Stimulated activated CD4-positive, alpha-beta T cell treated with anti-CD3 and anti-CD28 coated beads, TNF-alpha, amount 100 ng/mL, for 4 hours (primary cell): ENCODE results near the gene ZNF385A.

Source experiments
- DNase-seq, 3 experiments: peaks; one replicate each; pipeline ENCODE4 v3.0.0-alpha.2; 2020; ENCODE audit warnings: low read depth in 3 of 3

The ZNF385A gene

GRCh38 chr12:54373649-54374561 lies 10.6 kb downstream of the ZNF385A start:
- DNase-seq = no peak

GRCh38 chr12:54372113-54372806 lies 12.3 kb downstream of the ZNF385A start:
- DNase-seq = no peak

DNA sequence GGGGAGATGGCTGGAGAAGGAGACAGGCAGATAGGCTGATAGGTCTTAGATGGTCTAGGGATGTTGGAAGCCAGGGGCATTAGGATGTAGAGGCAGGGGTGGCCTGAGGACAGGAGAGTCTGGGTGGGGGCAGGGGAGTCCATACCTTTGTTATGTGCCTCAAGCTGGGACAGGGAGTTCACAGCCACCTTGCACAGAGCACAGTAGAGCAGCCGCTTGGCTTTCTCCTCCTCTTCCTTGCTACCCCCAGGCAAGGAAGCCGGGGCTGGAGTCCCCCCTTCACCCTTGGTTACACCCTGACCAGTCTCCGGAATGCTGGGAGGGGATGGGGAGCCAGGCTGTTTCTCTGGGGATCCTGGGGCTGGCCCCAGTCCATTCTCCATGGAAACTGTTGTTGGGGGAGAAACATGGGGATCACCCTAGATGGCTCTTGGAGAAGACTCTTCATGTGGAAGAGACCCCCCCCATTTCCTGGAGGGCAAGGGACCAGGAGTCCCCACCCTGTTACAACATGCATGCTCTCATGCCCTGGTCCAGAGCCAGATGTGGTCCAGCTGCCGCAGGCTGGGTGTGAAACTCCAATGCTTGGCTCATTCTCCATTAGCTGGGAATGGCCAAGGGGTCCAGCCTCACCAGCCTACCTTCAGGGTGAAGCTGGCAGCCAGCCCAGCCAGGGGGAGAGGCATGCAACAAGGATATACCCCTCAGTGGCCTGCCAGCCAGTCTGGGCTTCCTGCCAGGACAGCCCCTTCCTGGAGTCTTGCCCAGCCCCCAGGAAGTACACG lies 13.0 kb downstream of the ZNF385A start:
- DNase-seq = no peak

DNA sequence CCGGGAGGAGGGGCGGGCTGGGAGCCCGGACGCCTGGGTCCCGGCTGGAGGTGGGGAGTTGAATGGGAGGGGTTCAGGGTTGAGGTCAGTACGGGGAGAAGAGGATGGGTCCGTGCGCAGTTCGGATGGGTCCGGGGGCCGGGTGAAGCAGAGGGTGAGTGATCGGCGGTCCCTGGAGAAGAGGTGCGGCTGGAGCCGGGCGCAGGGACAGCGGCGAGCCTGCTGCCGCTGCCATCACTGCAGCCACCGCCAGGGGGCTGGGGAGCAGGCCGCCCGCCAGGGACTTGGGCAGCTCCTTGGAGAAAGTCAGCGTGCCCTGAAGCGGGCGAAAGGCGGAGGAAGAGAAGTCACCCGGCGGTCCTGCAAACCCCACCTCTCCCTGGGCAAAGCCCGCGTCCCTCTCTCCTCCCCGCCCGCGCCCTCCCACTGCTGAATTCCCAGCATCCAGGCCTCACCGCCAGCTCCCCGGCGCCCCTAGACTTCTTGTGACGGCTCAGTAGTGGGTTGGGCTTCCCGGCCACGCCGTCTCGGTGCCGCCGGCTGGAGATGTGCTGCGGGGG lies 14.3 kb downstream of the ZNF385A start:
- no peak for DNase-seq

DNA sequence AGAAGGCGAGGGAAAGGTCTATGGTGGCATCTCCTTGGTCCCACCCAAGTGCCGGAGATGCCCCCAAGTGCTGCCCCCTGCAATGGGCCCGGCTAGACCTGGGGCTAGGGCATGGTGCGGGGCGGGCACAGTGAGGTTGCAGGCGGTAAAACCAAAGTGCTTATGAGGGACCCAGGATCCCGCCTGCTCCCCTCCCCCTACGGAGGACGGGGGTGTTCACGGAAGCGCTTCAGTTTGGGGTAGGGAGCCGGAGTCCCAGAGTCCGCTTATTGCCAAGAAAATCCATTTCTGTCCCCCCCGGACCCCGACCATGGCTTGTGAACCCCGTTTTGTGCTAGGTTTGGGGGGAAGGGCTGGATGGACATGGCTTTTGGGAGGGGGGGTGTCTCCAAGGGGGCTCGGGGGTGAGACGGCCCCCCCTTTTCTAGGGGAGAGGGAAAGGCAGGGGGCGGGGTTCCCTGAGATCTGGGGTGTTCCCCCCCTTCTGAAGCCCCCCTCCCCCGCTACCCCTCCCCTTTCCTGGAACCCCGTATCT lies 14.9 kb downstream of the ZNF385A start:
- DNase-seq = no peak

GRCh38 chr12:54368709-54369596 lies 15.6 kb downstream of the ZNF385A start:
- DNase-seq = peak; percentile 80 to 87 (median 82)

DNA sequence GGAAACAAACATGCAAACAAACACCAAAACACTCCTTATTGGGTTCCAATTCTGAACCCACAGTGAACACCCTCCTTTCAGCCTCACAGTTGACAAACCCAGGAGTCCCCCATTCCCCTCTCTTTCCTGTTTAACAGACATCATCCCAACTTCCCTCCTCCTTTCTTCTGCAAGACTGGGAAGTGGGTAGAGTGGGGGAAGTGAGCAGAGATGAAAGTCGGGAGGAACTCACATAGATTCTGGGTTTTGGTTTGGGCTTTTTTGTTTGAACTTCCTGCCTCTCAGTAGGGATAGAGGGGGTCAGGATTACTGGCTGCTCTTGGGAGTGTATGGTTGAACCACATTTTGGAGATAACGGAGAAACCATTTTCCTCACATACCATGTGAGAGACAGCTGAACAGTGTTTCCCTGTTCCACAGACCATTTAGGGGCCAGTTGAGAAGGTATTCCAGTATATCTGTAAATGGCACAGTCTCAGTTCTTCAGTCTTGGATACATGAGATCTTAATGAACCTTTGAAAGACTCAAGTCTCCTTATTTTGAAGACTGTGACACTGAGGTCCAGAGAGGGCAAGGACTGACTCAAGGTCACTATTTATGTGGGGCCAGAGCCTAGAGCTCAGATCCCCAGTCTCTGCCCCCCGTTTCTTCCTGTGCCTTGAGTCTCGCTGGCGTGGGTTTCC lies 16.4 kb downstream of the ZNF385A start:
- DNase-seq = no peak

DNA sequence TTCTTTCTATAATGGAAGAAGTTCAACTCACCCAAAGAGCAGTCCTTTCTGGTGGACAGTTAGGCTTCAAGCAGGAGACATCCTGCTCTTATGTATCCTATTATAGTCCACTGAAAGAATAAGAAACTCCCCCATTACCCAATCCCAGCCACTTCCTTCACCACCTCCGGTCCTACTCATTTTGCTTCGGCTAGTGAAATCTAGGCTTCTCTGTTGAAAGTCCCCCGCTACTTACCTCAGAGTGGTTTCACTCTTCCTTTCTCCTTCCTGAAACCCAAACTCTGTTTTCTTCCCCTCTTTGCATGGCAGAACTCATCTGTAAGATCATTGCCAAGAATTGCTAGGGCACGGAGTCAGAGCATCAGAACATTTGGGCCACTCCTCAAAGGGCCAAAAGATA lies 20.1 kb downstream of the ZNF385A start, which contains the start of gene GPR84:
Gene GPR84 (minus strand): TSS at position 74 of the 400 bp plus-strand sequence. CDS start 635 bp downstream, outside the sequence.
- no peak for DNase-seq

DNA sequence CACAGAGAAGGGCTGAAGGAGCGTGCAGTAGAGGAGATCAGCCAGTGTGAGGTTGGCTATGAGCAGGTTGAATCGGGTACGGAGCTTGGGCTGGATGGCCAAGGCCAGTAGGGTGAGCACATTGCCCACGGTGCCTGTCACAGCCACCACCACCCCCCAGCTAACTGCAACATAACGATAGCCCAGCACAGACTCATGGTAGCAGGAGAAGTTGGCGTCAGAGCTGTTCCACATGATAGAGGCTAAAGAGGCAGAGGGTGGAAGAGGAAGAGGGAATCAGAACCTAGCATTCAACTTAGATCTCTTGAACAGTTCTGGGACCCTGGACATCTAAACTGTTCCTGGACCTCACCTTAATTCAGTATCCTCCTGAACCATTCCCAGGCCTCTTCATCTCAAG lies 20.9 kb downstream of the ZNF385A start:
- DNase-seq = no peak

GRCh38 chr12:54363047-54363446 lies 21.5 kb downstream of the ZNF385A start:
- no peak for DNase-seq

- no peak for DNase-seq
These were observed 23.6 kb downstream of the ZNF385A start for GRCh38 chr12:54360717-54361456.

DNA sequence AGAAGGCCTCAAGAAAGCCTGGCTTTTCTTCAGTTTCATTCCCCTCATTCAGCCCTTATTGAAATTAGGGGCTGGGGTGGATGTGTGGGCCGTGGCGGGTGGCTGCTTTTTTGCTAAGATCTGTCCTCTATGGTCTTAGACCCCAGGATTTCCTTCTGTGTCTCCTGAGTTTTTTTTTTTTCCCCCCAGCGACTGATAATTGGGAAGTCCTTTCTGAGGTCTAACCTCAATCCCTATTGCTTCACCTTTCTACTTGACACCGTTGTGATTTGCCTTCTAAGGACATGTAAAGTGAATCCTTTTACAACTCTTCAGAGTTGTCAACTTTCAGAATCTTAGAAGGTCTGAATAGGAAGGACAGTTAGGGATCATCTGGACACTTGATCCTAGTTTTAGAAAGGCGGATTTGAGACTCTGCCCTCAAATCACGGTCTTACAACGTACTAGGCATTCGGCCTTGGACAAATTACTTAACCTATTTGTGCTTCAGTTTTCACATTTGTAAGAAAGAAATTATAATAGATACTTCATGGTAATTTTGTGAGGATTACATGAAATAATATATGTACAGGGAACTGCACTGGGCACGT lies 24.7 kb downstream of the ZNF385A start:
- no peak for DNase-seq

GRCh38 chr12:54358945-54359761 lies 25.4 kb downstream of the ZNF385A start:
- DNase-seq = peak; percentile 65 to 89 (median 86)

DNA sequence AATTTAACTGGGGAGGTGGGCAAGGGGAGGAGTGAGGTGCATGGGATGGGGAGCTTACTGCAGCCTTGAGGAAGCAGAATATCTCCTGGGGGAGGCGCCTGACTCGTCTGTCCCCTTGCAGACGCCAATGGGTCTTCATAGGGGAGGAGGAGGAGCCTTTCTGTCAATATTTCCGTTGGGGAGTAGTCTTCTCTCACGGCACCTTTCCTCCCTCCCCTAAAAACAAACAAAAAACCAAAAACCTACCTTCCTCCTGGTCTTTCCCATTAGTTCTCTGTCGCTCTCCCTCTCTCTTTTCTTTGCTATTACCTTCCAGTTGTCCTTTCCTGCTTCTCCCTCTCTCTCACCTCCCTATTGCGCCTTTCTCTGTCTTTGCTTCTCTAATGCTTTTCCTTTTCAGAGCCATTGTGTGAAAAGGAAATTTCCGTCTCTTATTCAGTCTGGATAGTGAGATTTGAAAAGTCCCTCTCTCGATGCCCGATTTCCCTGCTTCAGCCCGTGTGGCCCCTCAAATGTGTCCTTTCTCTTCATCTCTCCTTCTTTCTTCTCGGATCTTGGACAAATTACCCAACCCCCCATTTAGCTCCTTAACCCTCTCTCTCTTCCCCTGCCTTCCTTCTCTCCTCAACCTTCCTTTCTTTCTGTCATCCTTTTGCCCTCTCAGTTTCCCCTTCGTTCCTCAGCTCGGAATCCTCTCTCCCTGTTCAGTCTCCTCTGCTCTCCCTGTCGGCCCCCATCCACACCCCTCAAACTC lies 26.2 kb downstream of the ZNF385A start:
- DNase-seq = peak in 1 of 3 experiments; percentile 35

- no peak for DNase-seq
These were observed 26.9 kb downstream of the ZNF385A start for GRCh38 chr12:54357506-54358190.

- DNase-seq = no peak
These were observed 27.6 kb downstream of the ZNF385A start for GRCh38 chr12:54356951-54357356.
